Measurements from ENCODE around the gene POLA1. TPM values are rescaled to one million over a fixed set of nuclear protein-coding genes. Genes with fewer than 3 reads are reported as not detected.

POLA1 gene
- polyA plus RNA-seq, 1 donor: 10.4 TPM

DNA sequence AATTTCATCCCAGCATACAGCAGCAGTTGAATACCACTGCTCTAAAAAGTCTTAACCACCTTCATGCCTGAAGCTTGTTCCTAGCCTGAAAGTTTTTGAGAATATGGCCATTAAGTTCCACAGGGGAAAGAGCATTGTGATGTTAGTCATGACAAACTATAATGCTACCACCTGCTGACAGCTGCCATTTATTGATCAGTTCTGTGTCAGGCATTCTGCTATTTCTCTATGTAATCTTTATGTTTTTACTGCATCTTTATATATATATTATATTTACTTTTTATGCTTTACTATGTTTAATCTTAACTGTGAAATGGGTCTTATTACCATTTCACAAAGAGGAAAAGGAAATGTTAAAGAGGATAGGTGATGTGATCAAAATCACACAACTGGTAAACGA, 268.1 kb downstream of the POLA1 start:
- Histone ChIP-seq H3K36me3 (ENCODE audit: control insufficient read depth, insufficient read depth, low read length) (no peaks in the 10 kb centered on the region), H3K9me3 (ENCODE audit: control insufficient read depth, low read depth, low read length) (no peaks in the 10 kb centered on the region), H3K27me3 (ENCODE audit: control insufficient read depth, insufficient read depth, low read length) (no peaks in the 10 kb centered on the region), H3K4me1 (ENCODE audit: control insufficient read depth, insufficient read depth, low read length) (no peaks in the 10 kb centered on the region), H3K27ac (ENCODE audit: low read length) (no peak overlapping the region), H3K4me3 (ENCODE audit: low read length) (no peak overlapping the region)
- no peak for DNase-seq
- no CpG with 5 or more reads among the region's 1 CpG for WGBS (ENCODE audit: insufficient coverage, low lambda C conversion rate)

DNA sequence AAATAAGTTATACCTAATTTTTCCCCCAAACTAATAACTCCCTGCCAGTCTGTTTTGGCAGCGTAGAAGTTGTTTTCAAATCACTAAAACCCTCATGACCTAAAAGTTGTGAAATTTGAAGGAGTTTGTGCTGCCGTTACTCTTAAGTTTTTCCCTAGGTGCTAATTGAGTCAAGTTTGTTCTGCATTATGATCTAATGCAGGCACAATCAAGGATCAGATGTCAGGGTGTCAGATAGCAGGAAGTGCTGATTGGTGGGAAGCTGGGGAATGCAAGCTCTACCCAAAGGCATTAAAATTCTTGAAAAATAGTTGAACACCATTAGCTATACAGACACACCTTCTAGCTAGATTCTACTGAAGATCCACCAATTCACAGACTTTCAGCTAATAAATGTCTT, 270.1 kb downstream of the POLA1 start:
- WGBS (ENCODE audit: insufficient coverage, low lambda C conversion rate): no CpG with 5 or more reads among the region's 2 CpGs

GRCh38 chrX:24965372-24965771, 271.7 kb downstream of the POLA1 start:
- DNase-seq: no peak
- WGBS (ENCODE audit: insufficient coverage, low lambda C conversion rate): no CpG with 5 or more reads among the region's 1 CpG

More for the DNA sequence above, 270.1 kb downstream of the POLA1 start:
- DNase-seq: no peak
- H3K27me3 ChIP-seq (ENCODE audit: control insufficient read depth, insufficient read depth, low read length): no peaks in the 10 kb centered on the region
- H3K4me1 ChIP-seq (ENCODE audit: control insufficient read depth, insufficient read depth, low read length): no peaks in the 10 kb centered on the region
- no peaks in the 10 kb centered on the region for H3K9me3 ChIP-seq (ENCODE audit: control insufficient read depth, low read depth, low read length)
- H3K36me3 ChIP-seq (ENCODE audit: control insufficient read depth, insufficient read depth, low read length): no peaks in the 10 kb centered on the region
- no peak overlapping the region for H3K4me3 ChIP-seq (ENCODE audit: low read length)
- no peak overlapping the region for H3K27ac ChIP-seq (ENCODE audit: low read length)

DNA sequence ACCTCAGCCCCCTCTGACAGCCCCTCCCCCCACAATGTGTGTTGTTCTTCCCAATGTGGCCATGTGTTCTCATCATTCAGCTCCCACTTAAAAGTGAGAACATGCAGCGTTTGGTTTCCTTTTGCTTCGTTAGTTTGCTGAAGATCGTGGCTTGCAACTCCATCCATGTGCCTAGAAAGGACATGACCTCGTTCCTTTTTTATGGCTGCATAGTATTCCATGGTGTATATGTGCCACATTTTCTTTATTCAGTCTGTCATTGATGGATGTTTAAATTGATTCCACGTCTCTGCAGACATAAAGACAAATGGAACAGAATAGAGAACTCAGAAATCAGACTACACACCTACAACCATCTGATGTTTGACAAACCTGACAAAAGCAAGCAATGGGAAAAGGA, 276.1 kb downstream of the POLA1 start:
- Histone ChIP-seq H3K27ac (ENCODE audit: low read length) (no peak overlapping the region), H3K9me3 (ENCODE audit: control insufficient read depth, low read depth, low read length) (no peaks in the 10 kb centered on the region), H3K4me1 (ENCODE audit: control insufficient read depth, insufficient read depth, low read length) (no peaks in the 10 kb centered on the region), H3K4me3 (ENCODE audit: low read length) (no peak overlapping the region), H3K36me3 (ENCODE audit: control insufficient read depth, insufficient read depth, low read length) (no peaks in the 10 kb centered on the region), H3K27me3 (ENCODE audit: control insufficient read depth, insufficient read depth, low read length) (no peaks in the 10 kb centered on the region)
- no CpG with 5 or more reads among the region's 5 CpGs for WGBS (ENCODE audit: insufficient coverage, low lambda C conversion rate)
- no peak for DNase-seq

More at GRCh38 chrX:24965372-24965771, 271.7 kb downstream of the POLA1 start:
- Histone ChIP-seq H3K9me3 (ENCODE audit: control insufficient read depth, low read depth, low read length) (no peaks in the 10 kb centered on the region), H3K36me3 (ENCODE audit: control insufficient read depth, insufficient read depth, low read length) (no peaks in the 10 kb centered on the region), H3K27ac (ENCODE audit: low read length) (no peak overlapping the region), H3K4me3 (ENCODE audit: low read length) (no peak overlapping the region), H3K27me3 (ENCODE audit: control insufficient read depth, insufficient read depth, low read length) (no peaks in the 10 kb centered on the region), H3K4me1 (ENCODE audit: control insufficient read depth, insufficient read depth, low read length) (no peaks in the 10 kb centered on the region)

DNA sequence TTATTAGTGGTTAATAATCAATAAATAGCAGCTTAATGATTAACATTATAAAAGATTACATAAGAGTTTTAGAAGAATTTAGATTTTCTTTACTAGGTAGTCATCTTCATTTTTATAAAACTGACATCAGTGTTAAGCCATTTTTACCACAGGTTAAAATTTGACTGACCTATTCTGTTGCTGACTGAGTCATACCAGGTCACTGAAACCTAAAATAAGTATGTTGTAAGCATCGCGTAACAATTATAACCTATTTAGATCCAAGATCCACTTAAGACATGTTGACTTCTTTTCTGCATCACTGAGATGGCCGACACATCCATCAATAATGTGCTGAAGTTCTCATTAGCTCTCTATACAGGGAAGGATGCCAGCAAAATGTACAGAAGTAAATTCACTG, 285.4 kb downstream of the POLA1 start:
- DNase-seq: no peak
- 100% methylated on average over 2 of the region's 3 CpGs for WGBS (ENCODE audit: insufficient coverage, low lambda C conversion rate)
- no peak overlapping the region for H3K4me3 ChIP-seq (ENCODE audit: low read length)
- H3K36me3 ChIP-seq (ENCODE audit: control insufficient read depth, insufficient read depth, low read length): no peaks in the 10 kb centered on the region
- H3K9me3 ChIP-seq (ENCODE audit: control insufficient read depth, low read depth, low read length): no peaks in the 10 kb centered on the region
- no peak overlapping the region for H3K27ac ChIP-seq (ENCODE audit: low read length)
- H3K27me3 ChIP-seq (ENCODE audit: control insufficient read depth, insufficient read depth, low read length): no peaks in the 10 kb centered on the region
- no peaks in the 10 kb centered on the region for H3K4me1 ChIP-seq (ENCODE audit: control insufficient read depth, insufficient read depth, low read length)

- no peak overlapping the region for H3K4me3 ChIP-seq (ENCODE audit: low read length)
- H3K36me3 ChIP-seq (ENCODE audit: control insufficient read depth, insufficient read depth, low read length): no peaks in the 10 kb centered on the region
- H3K27me3 ChIP-seq (ENCODE audit: control insufficient read depth, insufficient read depth, low read length): no peaks in the 10 kb centered on the region
- no peak for DNase-seq
- WGBS (ENCODE audit: insufficient coverage, low lambda C conversion rate): no CpG with 5 or more reads among the region's 3 CpGs
- H3K27ac ChIP-seq (ENCODE audit: low read length): no peak overlapping the region
- no peaks in the 10 kb centered on the region for H3K4me1 ChIP-seq (ENCODE audit: control insufficient read depth, insufficient read depth, low read length)
- H3K9me3 ChIP-seq (ENCODE audit: control insufficient read depth, low read depth, low read length): no peaks in the 10 kb centered on the region
Measured at GRCh38 chrX:24981030-24981429, 287.3 kb downstream of the POLA1 start.

DNA sequence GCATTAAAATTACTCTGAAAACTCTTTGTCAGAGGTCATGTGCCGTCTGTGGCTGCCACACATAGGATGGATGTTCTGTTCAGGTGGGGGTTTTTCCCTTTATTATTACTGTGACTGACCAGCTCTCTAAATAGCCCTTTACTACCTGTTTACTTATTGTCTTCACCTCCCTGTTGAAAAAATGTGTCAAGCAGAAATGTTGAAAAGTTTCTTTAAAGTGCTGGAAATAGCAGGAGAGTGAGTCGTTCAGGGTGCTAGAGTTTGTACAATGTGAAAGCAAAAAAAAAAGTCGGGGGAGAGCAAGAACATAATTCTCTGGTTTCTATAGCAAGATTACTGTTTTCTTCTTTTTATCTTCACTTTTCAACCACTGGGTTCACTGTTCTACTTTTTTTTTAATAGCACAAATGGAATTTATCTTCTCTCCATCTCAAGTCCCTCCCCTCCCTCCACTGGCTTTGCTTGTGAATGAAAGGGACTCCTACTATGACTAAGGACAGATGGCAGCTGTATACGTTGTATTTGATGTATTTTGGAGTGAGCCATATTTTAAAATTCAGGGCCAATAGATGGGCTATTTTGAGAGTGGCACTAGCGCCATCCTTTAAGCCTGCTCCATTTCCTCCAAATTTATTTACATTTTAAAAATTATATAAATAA, 288.7 kb downstream of the POLA1 start:
- no peak for DNase-seq
- H3K27me3 ChIP-seq (ENCODE audit: control insufficient read depth, insufficient read depth, low read length): no peaks in the 10 kb centered on the region
- no peaks in the 10 kb centered on the region for H3K4me1 ChIP-seq (ENCODE audit: control insufficient read depth, insufficient read depth, low read length)
- no peaks in the 10 kb centered on the region for H3K9me3 ChIP-seq (ENCODE audit: control insufficient read depth, low read depth, low read length)
- H3K36me3 ChIP-seq (ENCODE audit: control insufficient read depth, insufficient read depth, low read length): no peaks in the 10 kb centered on the region
- no peak overlapping the region for H3K27ac ChIP-seq (ENCODE audit: low read length)
- H3K4me3 ChIP-seq (ENCODE audit: low read length): no peak overlapping the region
- no CpG with 5 or more reads among the region's 5 CpGs for WGBS (ENCODE audit: insufficient coverage, low lambda C conversion rate)

- no peak overlapping the region for H3K4me3 ChIP-seq (ENCODE audit: low read length)
- DNase-seq: no peak
- no CpG with 5 or more reads among the region's 3 CpGs for WGBS (ENCODE audit: insufficient coverage, low lambda C conversion rate)
- H3K4me1 ChIP-seq (ENCODE audit: control insufficient read depth, insufficient read depth, low read length): no peaks in the 10 kb centered on the region
- H3K9me3 ChIP-seq (ENCODE audit: control insufficient read depth, low read depth, low read length): no peaks in the 10 kb centered on the region
- H3K36me3 ChIP-seq (ENCODE audit: control insufficient read depth, insufficient read depth, low read length): no peaks in the 10 kb centered on the region
- H3K27me3 ChIP-seq (ENCODE audit: control insufficient read depth, insufficient read depth, low read length): no peaks in the 10 kb centered on the region
- H3K27ac ChIP-seq (ENCODE audit: low read length): no peak overlapping the region
Measured at GRCh38 chrX:24983931-24984330, 290.2 kb downstream of the POLA1 start.

DNA sequence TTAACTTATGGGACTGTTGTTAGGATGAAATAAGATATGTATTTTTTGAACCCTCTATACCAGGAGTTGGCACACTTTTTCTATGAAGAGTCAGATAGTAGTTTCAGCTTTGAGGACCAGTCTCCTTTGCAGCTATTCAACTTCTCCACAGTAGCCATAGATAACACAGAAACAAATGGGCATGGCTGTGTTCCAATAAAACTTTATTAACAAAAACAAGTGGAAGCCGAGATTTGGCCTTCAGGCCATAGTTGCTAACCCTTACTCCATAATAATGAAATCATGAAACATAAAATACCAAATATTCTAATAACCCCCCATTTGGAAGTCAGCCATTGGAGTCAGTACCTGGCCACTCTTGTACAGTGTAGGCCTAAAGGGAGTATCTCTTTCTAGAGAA, 291.4 kb downstream of the POLA1 start:
- WGBS (ENCODE audit: insufficient coverage, low lambda C conversion rate): no CpG with 5 or more reads among the region's 1 CpG
- Histone ChIP-seq H3K27me3 (ENCODE audit: control insufficient read depth, insufficient read depth, low read length) (no peaks in the 10 kb centered on the region), H3K27ac (ENCODE audit: low read length) (no peak overlapping the region), H3K9me3 (ENCODE audit: control insufficient read depth, low read depth, low read length) (no peaks in the 10 kb centered on the region), H3K36me3 (ENCODE audit: control insufficient read depth, insufficient read depth, low read length) (no peaks in the 10 kb centered on the region), H3K4me1 (ENCODE audit: control insufficient read depth, insufficient read depth, low read length) (no peaks in the 10 kb centered on the region), H3K4me3 (ENCODE audit: low read length) (no peak overlapping the region)
- DNase-seq: no peak

- Histone ChIP-seq H3K27me3 (ENCODE audit: control insufficient read depth, insufficient read depth, low read length) (no peaks in the 10 kb centered on the region), H3K9me3 (ENCODE audit: control insufficient read depth, low read depth, low read length) (no peaks in the 10 kb centered on the region), H3K4me3 (ENCODE audit: low read length) (no peak overlapping the region), H3K27ac (ENCODE audit: low read length) (no peak overlapping the region), H3K36me3 (ENCODE audit: control insufficient read depth, insufficient read depth, low read length) (no peaks in the 10 kb centered on the region), H3K4me1 (ENCODE audit: control insufficient read depth, insufficient read depth, low read length) (no peaks in the 10 kb centered on the region)
- WGBS (ENCODE audit: insufficient coverage, low lambda C conversion rate): no CpG with 5 or more reads among the region's 4 CpGs
- no peak for DNase-seq
Measured at GRCh38 chrX:24987731-24988130, 294.0 kb downstream of the POLA1 start.

DNA sequence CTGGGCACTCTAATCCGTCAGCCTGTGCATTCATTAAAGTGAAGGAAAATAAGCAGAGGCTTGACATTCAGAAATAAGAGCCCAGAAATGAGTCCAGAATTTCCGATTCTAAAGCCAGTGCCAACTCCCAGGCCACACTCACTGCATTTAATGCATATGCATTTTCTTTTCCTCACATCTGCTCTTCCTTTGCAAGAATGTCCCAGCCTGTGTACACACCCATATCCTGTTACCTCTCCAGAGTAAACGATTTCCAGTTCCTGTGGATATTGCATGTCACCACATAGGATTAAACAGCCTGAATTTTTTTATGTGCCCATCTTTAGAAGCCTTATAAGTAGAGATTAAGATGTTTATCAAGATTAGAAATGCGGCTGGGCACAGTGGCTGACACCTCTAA, 294.6 kb downstream of the POLA1 start:
- no peak overlapping the region for H3K4me3 ChIP-seq (ENCODE audit: low read length)
- 100% methylated on average over 1 of the region's 4 CpGs for WGBS (ENCODE audit: insufficient coverage, low lambda C conversion rate)
- H3K4me1 ChIP-seq (ENCODE audit: control insufficient read depth, insufficient read depth, low read length): no peaks in the 10 kb centered on the region
- no peaks in the 10 kb centered on the region for H3K27me3 ChIP-seq (ENCODE audit: control insufficient read depth, insufficient read depth, low read length)
- no peaks in the 10 kb centered on the region for H3K36me3 ChIP-seq (ENCODE audit: control insufficient read depth, insufficient read depth, low read length)
- no peak overlapping the region for H3K27ac ChIP-seq (ENCODE audit: low read length)
- no peaks in the 10 kb centered on the region for H3K9me3 ChIP-seq (ENCODE audit: control insufficient read depth, low read depth, low read length)
- no peak for DNase-seq
